ENCODE measurements around the gene ARID1B. TPM values are rescaled to one million over a fixed set of nuclear protein-coding genes. Genes with fewer than 3 reads are reported as not detected.
A peak's percentile ranks its signal among the peaks of the same experiment; 100 is the strongest.

The ARID1B gene
- total RNA-seq, 1 experiment from 2014 or later: 60.3 TPM

GRCh38 chr6:156844089-156844488, 66.9 kb downstream of the ARID1B start:
- no peaks in the 10 kb centered on the region for H3K27me3 Mint-ChIP-seq (ENCODE audit: low read depth)
- no peaks in the 10 kb centered on the region for H3K9me3 Mint-ChIP-seq
- no peak for ATAC-seq
- ChIA-PET POLR2A (no interaction called here), CTCF (no interaction called here)
- H3K27ac Mint-ChIP-seq: peak overlapping the region; percentile 19; the same call in 1 of the 2 replicates
- H3K4me3 Mint-ChIP-seq: no peak overlapping the region
- no peaks in the 10 kb centered on the region for H3K36me3 Mint-ChIP-seq
- no peak for DNase-seq (ENCODE audit: low spot score)
- TF ChIP-seq CTCF (IDR thresholded peaks at IDR 0.05) (no peak), NR3C1 (CRISPR knock-in tag; conservative IDR thresholded peaks at IDR 0.05; ENCODE audit: low read depth) (no peak), SP1 (CRISPR knock-in tag; conservative IDR thresholded peaks at IDR 0.05) (no peak), ATF2 (CRISPR knock-in tag; IDR thresholded peaks at IDR 0.05; ENCODE audit: borderline replicate concordance, low read depth) (no peak), ZSCAN18 (CRISPR knock-in tag; IDR thresholded peaks at IDR 0.05) (no peak), ATF6 (CRISPR knock-in tag; IDR thresholded peaks at IDR 0.05) (no peak), TCF7 (CRISPR knock-in tag; IDR thresholded peaks at IDR 0.05; ENCODE audit: low read depth) (no peak), RORB (CRISPR knock-in tag; IDR thresholded peaks at IDR 0.05) (no peak), FOXK1 (CRISPR knock-in tag; IDR thresholded peaks at IDR 0.05) (no peak), MLX (CRISPR knock-in tag; IDR thresholded peaks at IDR 0.05) (no peak), MXD4 (CRISPR knock-in tag; IDR thresholded peaks at IDR 0.05; ENCODE audit: borderline replicate concordance) (no peak), ESRRA (CRISPR knock-in tag; IDR thresholded peaks at IDR 0.05; ENCODE audit: borderline replicate concordance) (no peak)
- TF ChIP-seq, protein P1, sequence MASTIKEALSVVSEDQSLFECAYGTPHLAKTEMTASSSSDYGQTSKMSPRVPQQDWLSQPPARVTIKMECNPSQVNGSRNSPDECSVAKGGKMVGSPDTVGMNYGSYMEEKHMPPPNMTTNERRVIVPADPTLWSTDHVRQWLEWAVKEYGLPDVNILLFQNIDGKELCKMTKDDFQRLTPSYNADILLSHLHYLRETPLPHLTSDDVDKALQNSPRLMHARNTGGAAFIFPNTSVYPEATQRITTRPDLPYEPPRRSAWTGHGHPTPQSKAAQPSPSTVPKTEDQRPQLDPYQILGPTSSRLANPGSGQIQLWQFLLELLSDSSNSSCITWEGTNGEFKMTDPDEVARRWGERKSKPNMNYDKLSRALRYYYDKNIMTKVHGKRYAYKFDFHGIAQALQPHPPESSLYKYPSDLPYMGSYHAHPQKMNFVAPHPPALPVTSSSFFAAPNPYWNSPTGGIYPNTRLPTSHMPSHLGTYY (CRISPR knock-in tag; IDR thresholded peaks at IDR 0.05): no peak
- TF ChIP-seq, protein P2, sequence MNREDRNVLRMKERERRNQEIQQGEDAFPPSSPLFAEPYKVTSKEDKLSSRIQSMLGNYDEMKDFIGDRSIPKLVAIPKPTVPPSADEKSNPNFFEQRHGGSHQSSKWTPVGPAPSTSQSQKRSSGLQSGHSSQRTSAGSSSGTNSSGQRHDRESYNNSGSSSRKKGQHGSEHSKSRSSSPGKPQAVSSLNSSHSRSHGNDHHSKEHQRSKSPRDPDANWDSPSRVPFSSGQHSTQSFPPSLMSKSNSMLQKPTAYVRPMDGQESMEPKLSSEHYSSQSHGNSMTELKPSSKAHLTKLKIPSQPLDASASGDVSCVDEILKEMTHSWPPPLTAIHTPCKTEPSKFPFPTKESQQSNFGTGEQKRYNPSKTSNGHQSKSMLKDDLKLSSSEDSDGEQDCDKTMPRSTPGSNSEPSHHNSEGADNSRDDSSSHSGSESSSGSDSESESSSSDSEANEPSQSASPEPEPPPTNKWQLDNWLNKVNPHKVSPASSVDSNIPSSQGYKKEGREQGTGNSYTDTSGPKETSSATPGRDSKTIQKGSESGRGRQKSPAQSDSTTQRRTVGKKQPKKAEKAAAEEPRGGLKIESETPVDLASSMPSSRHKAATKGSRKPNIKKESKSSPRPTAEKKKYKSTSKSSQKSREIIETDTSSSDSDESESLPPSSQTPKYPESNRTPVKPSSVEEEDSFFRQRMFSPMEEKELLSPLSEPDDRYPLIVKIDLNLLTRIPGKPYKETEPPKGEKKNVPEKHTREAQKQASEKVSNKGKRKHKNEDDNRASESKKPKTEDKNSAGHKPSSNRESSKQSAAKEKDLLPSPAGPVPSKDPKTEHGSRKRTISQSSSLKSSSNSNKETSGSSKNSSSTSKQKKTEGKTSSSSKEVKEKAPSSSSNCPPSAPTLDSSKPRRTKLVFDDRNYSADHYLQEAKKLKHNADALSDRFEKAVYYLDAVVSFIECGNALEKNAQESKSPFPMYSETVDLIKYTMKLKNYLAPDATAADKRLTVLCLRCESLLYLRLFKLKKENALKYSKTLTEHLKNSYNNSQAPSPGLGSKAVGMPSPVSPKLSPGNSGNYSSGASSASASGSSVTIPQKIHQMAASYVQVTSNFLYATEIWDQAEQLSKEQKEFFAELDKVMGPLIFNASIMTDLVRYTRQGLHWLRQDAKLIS (CRISPR knock-in tag; IDR thresholded peaks at IDR 0.05; ENCODE audit: borderline replicate concordance): no peak
- TF ChIP-seq, protein P3, sequence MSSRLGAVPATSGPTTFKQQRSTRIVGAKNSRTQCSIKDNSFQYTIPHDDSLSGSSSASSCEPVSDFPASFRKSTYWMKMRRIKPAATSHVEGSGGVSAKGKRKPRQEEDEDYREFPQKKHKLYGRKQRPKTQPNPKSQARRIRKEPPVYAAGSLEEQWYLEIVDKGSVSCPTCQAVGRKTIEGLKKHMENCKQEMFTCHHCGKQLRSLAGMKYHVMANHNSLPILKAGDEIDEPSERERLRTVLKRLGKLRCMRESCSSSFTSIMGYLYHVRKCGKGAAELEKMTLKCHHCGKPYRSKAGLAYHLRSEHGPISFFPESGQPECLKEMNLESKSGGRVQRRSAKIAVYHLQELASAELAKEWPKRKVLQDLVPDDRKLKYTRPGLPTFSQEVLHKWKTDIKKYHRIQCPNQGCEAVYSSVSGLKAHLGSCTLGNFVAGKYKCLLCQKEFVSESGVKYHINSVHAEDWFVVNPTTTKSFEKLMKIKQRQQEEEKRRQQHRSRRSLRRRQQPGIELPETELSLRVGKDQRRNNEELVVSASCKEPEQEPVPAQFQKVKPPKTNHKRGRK (CRISPR knock-in tag; IDR thresholded peaks at IDR 0.05; ENCODE audit: borderline replicate concordance): no peak
- H3K4me1 Mint-ChIP-seq: peaks cover 92% of the 10 kb centered on the region
